Central memory CD8-positive, alpha-beta T cell (primary cell): ENCODE data around the gene FHIT.

ENCODE experiments used
- ATAC-seq: fragments of 150-1000 bp; cut with Tn5 transposase; replicated peaks from 2 replicates; pipeline ENCODE4 v1.10.0; 2022; ENCODE audit warnings: mild to moderate bottlenecking, moderate FRiP score, moderate number of reproducible peaks; ENCODE audit not compliant: poor library complexity, severe bottlenecking; ENCODE audit errors: extremely low read depth
- DNase-seq, 2 donors: peaks; one replicate each; pipeline ENCODE4 v3.0.0; 2021; ENCODE audit warnings: low spot score in 2 of 2
- H3K27ac Mint-ChIP-seq: one replicate; pipeline ENCODE4 v1.8.0; 2022; ENCODE audit warnings: low read depth, mild to moderate bottlenecking, moderate library complexity, mixed read lengths
- H3K27me3 Mint-ChIP-seq: one replicate; pipeline ENCODE4 v1.8.0; 2022; ENCODE audit warnings: mixed read lengths
- H3K36me3 Mint-ChIP-seq: one replicate; pipeline ENCODE4 v1.8.0; 2022; ENCODE audit warnings: mild to moderate bottlenecking, moderate library complexity, mixed read lengths; ENCODE audit not compliant: insufficient read depth
- H3K4me1 Mint-ChIP-seq: one replicate; pipeline ENCODE4 v1.8.0; 2022; ENCODE audit warnings: mixed read lengths
- H3K4me3 Mint-ChIP-seq: one replicate; pipeline ENCODE4 v1.8.0; 2022; ENCODE audit warnings: mild to moderate bottlenecking, moderate library complexity, mixed read lengths
- H3K9me3 Mint-ChIP-seq: one replicate; pipeline ENCODE4 v1.8.0; 2022; ENCODE audit warnings: mixed read lengths

Gene FHIT

GRCh38 chr3:59925946-59926345, 1325.3 kb downstream of the FHIT start:
- no peak for DNase-seq
- H3K4me3 Mint-ChIP-seq: no peak overlapping the region
- no peaks in the 10 kb centered on the region for H3K9me3 Mint-ChIP-seq
- no peak for ATAC-seq
- H3K36me3 Mint-ChIP-seq: no peaks in the 10 kb centered on the region
- H3K4me1 Mint-ChIP-seq: no peaks in the 10 kb centered on the region
- no peak overlapping the region for H3K27ac Mint-ChIP-seq
- H3K27me3 Mint-ChIP-seq: no peaks in the 10 kb centered on the region

- H3K4me3 Mint-ChIP-seq: no peak overlapping the region
- ATAC-seq (no peak), DNase-seq (no peak)
- no peaks in the 10 kb centered on the region for H3K27me3 Mint-ChIP-seq
- no peak overlapping the region for H3K27ac Mint-ChIP-seq
- H3K36me3 Mint-ChIP-seq: no peaks in the 10 kb centered on the region
- peaks cover 7% of the 10 kb centered on the region for H3K4me1 Mint-ChIP-seq
- no peaks in the 10 kb centered on the region for H3K9me3 Mint-ChIP-seq
Observed at GRCh38 chr3:59922192-59922591, 1329.1 kb downstream of the FHIT start.

DNA sequence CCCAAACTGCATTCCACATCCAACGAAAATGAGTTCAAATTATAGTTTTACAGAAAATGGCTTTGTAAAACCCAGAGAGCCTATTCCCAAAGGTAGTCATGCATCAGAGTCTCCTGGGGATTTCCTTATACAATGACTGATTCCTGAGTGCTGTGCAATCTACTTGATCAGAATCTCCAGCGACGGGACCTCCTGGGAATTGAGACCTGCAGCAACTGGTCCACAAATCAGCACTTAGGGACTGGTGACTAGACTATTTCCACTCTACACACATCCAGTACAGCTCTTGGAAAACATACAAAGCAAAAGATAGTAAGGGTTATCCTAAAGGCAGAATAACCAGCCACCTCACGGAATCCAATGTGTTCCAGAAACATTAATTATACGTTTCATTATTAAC, 1330.4 kb downstream of the FHIT start:
- H3K36me3 Mint-ChIP-seq: no peaks in the 10 kb centered on the region
- no peaks in the 10 kb centered on the region for H3K27me3 Mint-ChIP-seq
- no peak overlapping the region for H3K4me3 Mint-ChIP-seq
- DNase-seq (no peak), ATAC-seq (no peak)
- no peak overlapping the region for H3K27ac Mint-ChIP-seq
- no peaks in the 10 kb centered on the region for H3K9me3 Mint-ChIP-seq
- peaks cover 7% of the 10 kb centered on the region for H3K4me1 Mint-ChIP-seq

- Mint-ChIP-seq H3K36me3 (no peaks in the 10 kb centered on the region), H3K27ac (no peak overlapping the region), H3K4me3 (no peak overlapping the region), H3K9me3 (no peaks in the 10 kb centered on the region), H3K27me3 (no peaks in the 10 kb centered on the region), H3K4me1 (peaks cover 7% of the 10 kb centered on the region)
- ATAC-seq (no peak), DNase-seq (no peak)
Observed at GRCh38 chr3:59919586-59919985, 1331.7 kb downstream of the FHIT start.

GRCh38 chr3:59914251-59914650, 1337.0 kb downstream of the FHIT start:
- Mint-ChIP-seq H3K4me3 (no peak overlapping the region), H3K27me3 (no peaks in the 10 kb centered on the region), H3K27ac (no peak overlapping the region), H3K36me3 (peaks cover 2% of the 10 kb centered on the region), H3K4me1 (peaks cover 7% of the 10 kb centered on the region), H3K9me3 (no peaks in the 10 kb centered on the region)
- ATAC-seq (no peak), DNase-seq (no peak)

- Mint-ChIP-seq H3K27ac (no peak overlapping the region), H3K9me3 (no peaks in the 10 kb centered on the region), H3K4me3 (no peak overlapping the region), H3K27me3 (no peaks in the 10 kb centered on the region), H3K4me1 (peaks cover 6% of the 10 kb centered on the region), H3K36me3 (peaks cover 3% of the 10 kb centered on the region)
- DNase-seq (no peak), ATAC-seq (no peak)
Observed at GRCh38 chr3:59913645-59914044, 1337.6 kb downstream of the FHIT start.

DNA sequence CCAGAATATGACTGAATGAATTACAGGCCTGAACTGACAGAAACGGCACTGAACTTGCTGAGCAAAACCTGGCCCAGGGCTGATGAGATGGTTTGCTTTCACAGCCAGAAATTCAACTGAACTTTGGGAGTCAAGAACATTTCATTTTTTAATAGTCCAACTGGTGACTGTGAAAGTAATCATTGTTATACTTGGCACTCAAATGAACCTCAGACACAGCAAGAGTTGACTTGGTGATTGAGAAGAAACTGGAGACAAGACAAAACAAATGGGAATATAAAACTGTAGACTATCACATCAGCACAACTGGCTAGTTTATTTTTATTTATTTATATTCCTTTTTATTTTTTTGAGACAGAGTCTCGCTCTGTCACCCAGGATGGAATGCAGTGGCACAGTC, 1342.6 kb downstream of the FHIT start:
- H3K27ac Mint-ChIP-seq: no peak overlapping the region
- H3K4me3 Mint-ChIP-seq: no peak overlapping the region
- H3K27me3 Mint-ChIP-seq: no peaks in the 10 kb centered on the region
- no peaks in the 10 kb centered on the region for H3K4me1 Mint-ChIP-seq
- H3K9me3 Mint-ChIP-seq: no peaks in the 10 kb centered on the region
- DNase-seq: no peak
- ATAC-seq: no peak
- peaks cover 1% of the 10 kb centered on the region for H3K36me3 Mint-ChIP-seq

DNA sequence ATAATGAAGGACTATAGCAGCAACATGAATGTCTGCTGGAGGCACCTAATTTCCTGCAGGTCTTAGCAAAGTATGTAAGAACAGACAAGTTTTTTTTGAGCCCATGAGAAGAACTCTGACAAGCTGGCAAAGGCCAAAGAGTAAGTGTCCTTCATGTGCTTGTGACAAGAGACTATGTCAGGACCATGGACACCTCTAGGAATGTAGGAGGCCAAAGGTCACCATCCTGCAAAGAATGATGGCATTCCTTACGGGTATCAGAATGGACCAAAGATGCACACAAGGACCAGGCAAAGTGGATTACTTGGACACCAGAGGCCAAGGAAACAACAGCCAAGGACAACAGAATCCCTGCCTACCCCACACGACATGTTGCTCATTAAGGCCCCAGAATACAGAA, 1343.0 kb downstream of the FHIT start:
- Mint-ChIP-seq H3K4me1 (no peaks in the 10 kb centered on the region), H3K36me3 (peaks cover 1% of the 10 kb centered on the region), H3K27ac (no peak overlapping the region), H3K27me3 (no peaks in the 10 kb centered on the region), H3K9me3 (no peaks in the 10 kb centered on the region), H3K4me3 (no peak overlapping the region)
- no peak for DNase-seq
- ATAC-seq: no peak

DNA sequence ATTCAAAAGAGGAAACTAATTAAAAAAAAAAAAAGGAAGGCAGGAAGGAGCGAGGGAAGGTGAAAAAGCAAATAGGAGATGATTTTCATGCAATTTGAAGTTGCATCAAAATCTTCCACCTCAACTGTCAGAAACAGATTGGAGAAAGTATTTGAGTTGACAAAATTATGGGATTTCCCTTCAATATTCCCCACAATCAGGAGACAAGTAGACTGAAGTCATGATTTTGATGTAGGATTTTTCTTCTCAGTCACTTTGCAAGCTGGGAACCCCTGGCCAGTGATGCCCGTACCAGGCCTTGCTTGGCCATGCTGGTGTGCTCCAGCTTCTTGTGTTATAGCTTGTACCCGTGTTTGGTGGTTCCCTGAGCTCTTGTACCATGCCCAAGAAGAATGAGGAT, 1347.0 kb downstream of the FHIT start:
- no peak for ATAC-seq

DNA sequence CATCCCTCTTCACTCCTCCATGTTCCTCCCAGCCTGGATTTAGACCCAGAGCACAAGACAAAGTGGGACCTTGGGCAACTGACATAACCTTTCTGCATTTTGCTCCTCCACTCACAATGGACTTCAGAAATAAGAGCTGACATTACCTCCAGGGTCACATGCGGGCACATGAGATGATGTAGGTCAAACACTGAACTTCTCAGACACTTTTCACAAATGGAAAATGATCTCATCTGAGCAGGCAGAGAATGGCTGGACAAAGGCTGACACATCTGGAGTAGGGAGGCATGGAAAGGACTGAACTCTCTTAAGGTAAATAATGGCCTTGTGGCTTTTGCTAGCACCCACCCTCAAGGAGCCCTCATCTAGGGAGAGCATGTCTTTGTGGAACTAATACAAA, 1352.2 kb downstream of the FHIT start:
- no peak for DNase-seq
- Mint-ChIP-seq H3K9me3 (no peaks in the 10 kb centered on the region), H3K36me3 (no peaks in the 10 kb centered on the region), H3K4me1 (peaks cover 6% of the 10 kb centered on the region), H3K27ac (no peak overlapping the region), H3K27me3 (no peaks in the 10 kb centered on the region), H3K4me3 (no peak overlapping the region)
- ATAC-seq: no peak

More for the DNA sequence above, 1347.0 kb downstream of the FHIT start:
- H3K27me3 Mint-ChIP-seq: no peaks in the 10 kb centered on the region
- no peaks in the 10 kb centered on the region for H3K9me3 Mint-ChIP-seq
- no peak overlapping the region for H3K4me3 Mint-ChIP-seq
- peaks cover 1% of the 10 kb centered on the region for H3K36me3 Mint-ChIP-seq
- DNase-seq: no peak
- H3K27ac Mint-ChIP-seq: no peak overlapping the region
- no peaks in the 10 kb centered on the region for H3K4me1 Mint-ChIP-seq

- Mint-ChIP-seq H3K36me3 (no peaks in the 10 kb centered on the region), H3K27ac (no peak overlapping the region), H3K4me1 (peaks cover 6% of the 10 kb centered on the region), H3K4me3 (no peak overlapping the region), H3K9me3 (no peaks in the 10 kb centered on the region), H3K27me3 (no peaks in the 10 kb centered on the region)
- DNase-seq (no peak), ATAC-seq (no peak)
Observed at GRCh38 chr3:59895972-59896371, 1355.3 kb downstream of the FHIT start.

- no peaks in the 10 kb centered on the region for H3K27me3 Mint-ChIP-seq
- ATAC-seq (no peak), DNase-seq (no peak)
- H3K9me3 Mint-ChIP-seq: no peaks in the 10 kb centered on the region
- H3K27ac Mint-ChIP-seq: no peak overlapping the region
- no peak overlapping the region for H3K4me3 Mint-ChIP-seq
- no peaks in the 10 kb centered on the region for H3K36me3 Mint-ChIP-seq
- peaks cover 6% of the 10 kb centered on the region for H3K4me1 Mint-ChIP-seq
Observed at GRCh38 chr3:59894425-59895121, 1356.7 kb downstream of the FHIT start.

DNA sequence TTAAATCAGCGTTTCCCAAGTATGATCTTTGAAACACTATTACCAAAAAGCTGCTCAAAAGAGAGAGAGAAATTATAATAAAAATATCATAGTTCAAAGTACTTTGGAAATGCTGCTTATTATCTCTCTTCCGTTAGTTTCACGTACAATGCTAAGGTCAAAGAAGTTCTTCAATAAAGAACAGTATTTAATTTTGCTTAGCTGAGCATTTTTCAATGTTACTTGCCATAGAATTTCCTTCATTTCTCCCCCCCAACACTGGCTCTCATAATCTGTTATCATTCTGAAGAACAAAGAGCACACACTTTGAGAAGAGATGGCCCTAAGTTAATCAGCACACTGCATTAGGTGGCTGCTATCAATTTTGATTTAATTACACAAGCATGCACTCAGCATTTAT, 1360.6 kb downstream of the FHIT start:
- no peaks in the 10 kb centered on the region for H3K9me3 Mint-ChIP-seq
- no peak overlapping the region for H3K27ac Mint-ChIP-seq
- H3K27me3 Mint-ChIP-seq: no peaks in the 10 kb centered on the region
- no peak overlapping the region for H3K4me3 Mint-ChIP-seq
- H3K4me1 Mint-ChIP-seq: peaks cover 11% of the 10 kb centered on the region
- no peak for ATAC-seq
- DNase-seq: no peak
- no peaks in the 10 kb centered on the region for H3K36me3 Mint-ChIP-seq
